Suppressor macrophage treated with lipopolysaccharide for 1 hour (primary cell): ENCODE results near the gene ABCD4.
A peak's percentile ranks its signal among the peaks of the same experiment; 100 is the strongest.

Source experiments
- DNase-seq, 3 donors: peaks; one replicate each; pipeline ENCODE4 v3.0.0-alpha.2; 2020 to 2022

ABCD4 gene

GRCh38 chr14:74257941-74258763 lies 44.6 kb downstream of the ABCD4 start:
- peak in 1 of 3 donors; percentile 20 for DNase-seq

- peak; percentile 50 to 80 (median 72) for DNase-seq
Observed at GRCh38 chr14:74257078-74257940, 45.4 kb downstream of the ABCD4 start.

- DNase-seq, result no peak
Observed at GRCh38 chr14:74255281-74255680, 47.5 kb downstream of the ABCD4 start.

- no peak for DNase-seq
Observed at GRCh38 chr14:74249433-74250375, 53.0 kb downstream of the ABCD4 start.

- DNase-seq, result no peak
Observed at GRCh38 chr14:74248017-74248416, 54.7 kb downstream of the ABCD4 start.

GRCh38 chr14:74246542-74246941 lies 56.2 kb downstream of the ABCD4 start:
- DNase-seq, result no peak

GRCh38 chr14:74245292-74245691 lies 57.4 kb downstream of the ABCD4 start:
- DNase-seq, result no peak

GRCh38 chr14:74244115-74244514 lies 58.6 kb downstream of the ABCD4 start:
- DNase-seq, result no peak

- DNase-seq, result peak; percentile 40 to 48 (median 42)
Observed at GRCh38 chr14:74243051-74243450, 59.7 kb downstream of the ABCD4 start.

- no peak for DNase-seq
Observed at GRCh38 chr14:74242780-74243042, 60.0 kb downstream of the ABCD4 start.

- DNase-seq, result no peak
Observed at GRCh38 chr14:74242021-74242779, 60.5 kb downstream of the ABCD4 start.

- no peak for DNase-seq
Observed at GRCh38 chr14:74241652-74242017, 61.1 kb downstream of the ABCD4 start.

- peak in 1 of 3 donors; percentile 38 for DNase-seq
Observed at GRCh38 chr14:74240794-74241651, 61.7 kb downstream of the ABCD4 start.

GRCh38 chr14:74239848-74240793 lies 62.6 kb downstream of the ABCD4 start:
- peak in 1 of 3 donors; percentile 37 for DNase-seq

GRCh38 chr14:74238974-74239847 lies 63.5 kb downstream of the ABCD4 start, which contains the start of gene VSX2:
Gene VSX2 (plus strand): TSS chr14:74239449. CDS start chr14:74239562, 113 bp downstream.
- DNase-seq, result no peak

GRCh38 chr14:74237441-74237840 lies 65.3 kb downstream of the ABCD4 start:
- DNase-seq, result no peak
